IPS-18c (cell line): Measurements from ENCODE around the gene RBMX2.
"Not testable (repeated sequence)": the region's sequence is repeated elsewhere in the genome, so short reads cannot be mapped to it uniquely, and the experiment has no call there.

Source experiments
- H3K4me3 ChIP-seq: 2 replicates; pipeline ENCODE4 v1.7.0; 2013; ENCODE audit warnings: low read depth, mild to moderate bottlenecking, low read length, moderate library complexity; ENCODE audit not compliant: insufficient read depth
- H3K9me3 ChIP-seq: one replicate; pipeline ENCODE4 v1.6.1; 2013; ENCODE audit warnings: mild to moderate bottlenecking, low read length, moderate library complexity; ENCODE audit not compliant: control insufficient read depth, insufficient read depth

The RBMX2 gene

GRCh38 chrX:130429236-130429635, 27.4 kb downstream of the RBMX2 start:
- peaks cover 10% of the 10 kb centered on the region for H3K9me3 ChIP-seq
- not testable (repeated sequence) for H3K4me3 ChIP-seq

- H3K4me3 ChIP-seq, result no peak overlapping the region
- peaks cover 5% of the 10 kb centered on the region for H3K9me3 ChIP-seq
Observed at GRCh38 chrX:130435937-130436336, 34.1 kb downstream of the RBMX2 start.

- not testable (repeated sequence) for H3K9me3 ChIP-seq, H3K4me3 ChIP-seq
Observed at GRCh38 chrX:130437996-130438395, 36.2 kb downstream of the RBMX2 start.

GRCh38 chrX:130443875-130444274, 42.1 kb downstream of the RBMX2 start:
- H3K9me3 ChIP-seq, result peaks cover 2% of the 10 kb centered on the region

GRCh38 chrX:130444641-130445336, 43.0 kb downstream of the RBMX2 start:
- H3K9me3 ChIP-seq, result peaks cover 2% of the 10 kb centered on the region
- H3K4me3 ChIP-seq, result no peak overlapping the region

More at GRCh38 chrX:130443875-130444274, 42.1 kb downstream of the RBMX2 start:
- no peak overlapping the region for H3K4me3 ChIP-seq

GRCh38 chrX:130446974-130447373, 45.2 kb downstream of the RBMX2 start:
- Histone ChIP-seq H3K4me3 (no peak overlapping the region), H3K9me3 (peaks cover 2% of the 10 kb centered on the region)
